Activated CD8-positive, alpha-beta memory T cell treated with anti-CD3 and anti-CD28 coated beads for 24 hours (primary cell): ENCODE data around the gene C1QTNF7.

Source experiments
- DNase-seq: peaks from one replicate; pipeline ENCODE4 v3.0.0-alpha.2; 2020

C1QTNF7 gene

GRCh38 chr4:15458616-15459015, 30.8 kb downstream of the C1QTNF7 start:
- no peak for DNase-seq

- DNase-seq: no peak
Measured at GRCh38 chr4:15459706-15460105, 31.9 kb downstream of the C1QTNF7 start.

GRCh38 chr4:15466596-15466995, 38.8 kb downstream of the C1QTNF7 start:
- no peak for DNase-seq

- DNase-seq: no peak
Measured at GRCh38 chr4:15469402-15470127, 41.7 kb downstream of the C1QTNF7 start, which contains the start of gene CC2D2A. Gene CC2D2A, plus strand, starts transcription at chr4:15469882. Its CDS starts 6,051 bp downstream, at chr4:15475933.

GRCh38 chr4:15470128-15470475, 42.3 kb downstream of the C1QTNF7 start:
- no peak for DNase-seq

GRCh38 chr4:15476396-15476795, 48.6 kb downstream of the C1QTNF7 start:
- no peak for DNase-seq

GRCh38 chr4:15478724-15479088, 50.9 kb downstream of the C1QTNF7 start:
- no peak for DNase-seq

GRCh38 chr4:15479089-15479912, 51.5 kb downstream of the C1QTNF7 start:
- DNase-seq: no peak

GRCh38 chr4:15479913-15480185, 52.0 kb downstream of the C1QTNF7 start:
- DNase-seq: no peak

GRCh38 chr4:15481961-15482745, 54.3 kb downstream of the C1QTNF7 start:
- no peak for DNase-seq

GRCh38 chr4:15482842-15483241, 55.0 kb downstream of the C1QTNF7 start:
- DNase-seq: no peak

GRCh38 chr4:15488136-15488535, 60.3 kb downstream of the C1QTNF7 start:
- no peak for DNase-seq

GRCh38 chr4:15488658-15489470, 61.0 kb downstream of the C1QTNF7 start:
- no peak for DNase-seq

GRCh38 chr4:15489551-15489950, 61.7 kb downstream of the C1QTNF7 start:
- no peak for DNase-seq

GRCh38 chr4:15493411-15493810, 65.6 kb downstream of the C1QTNF7 start:
- no peak for DNase-seq

GRCh38 chr4:15495621-15496020, 67.8 kb downstream of the C1QTNF7 start:
- DNase-seq: no peak
